HK-2 (cell line): ENCODE measurements around the gene ZNF69.
"Not testable (repeated sequence)": the region's sequence is repeated elsewhere in the genome, so short reads cannot be mapped to it uniquely, and the experiment has no call there.

Source experiments
- DNase-seq: peaks from one replicate; pipeline ENCODE4 v3.0.0-alpha.2; 2018; ENCODE audit not compliant: unreplicated experiment

ZNF69 gene

DNA sequence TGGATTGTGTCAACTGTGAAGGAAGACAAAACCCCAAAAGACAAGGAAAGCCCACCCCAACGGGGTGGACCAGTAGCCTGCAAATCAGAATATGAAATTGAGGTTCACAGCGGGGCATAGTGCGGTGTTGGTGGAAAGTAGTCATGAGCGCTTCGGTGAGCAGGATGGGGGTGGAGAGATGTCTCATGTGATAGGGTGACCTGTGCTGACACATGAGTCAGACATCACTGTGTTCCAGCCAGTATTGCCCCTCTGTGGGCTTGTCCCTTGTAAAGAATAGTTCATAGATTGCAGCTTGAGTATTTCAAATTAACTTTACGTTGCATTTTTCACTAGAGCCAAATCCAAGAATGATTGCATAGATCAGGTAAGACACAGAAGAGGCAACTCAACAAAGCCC, 7.3 kb downstream of the ZNF69 start:
- no peak for DNase-seq

GRCh38 chr19:11902228-11902627, 14.6 kb downstream of the ZNF69 start:
- DNase-seq, result no peak

DNA sequence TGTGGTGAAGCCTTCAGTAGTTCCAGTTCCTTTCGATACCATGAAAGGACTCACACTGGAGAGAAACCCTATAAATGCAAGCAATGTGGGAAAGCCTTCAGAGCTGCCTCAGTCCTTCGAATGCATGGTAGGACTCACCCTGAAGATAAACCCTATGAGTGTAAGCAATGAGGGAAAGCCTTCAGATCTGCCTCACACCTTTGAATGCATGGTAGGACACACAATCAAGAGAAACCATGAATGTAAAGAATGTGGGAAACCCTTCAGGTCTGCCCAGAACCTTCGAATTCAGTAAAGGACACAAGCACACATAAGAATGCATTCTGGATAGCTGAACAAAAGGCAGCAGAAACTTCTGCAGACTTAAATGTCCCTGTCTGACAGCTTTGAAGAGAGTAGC, 18.3 kb downstream of the ZNF69 start:
- DNase-seq, result no peak

DNA sequence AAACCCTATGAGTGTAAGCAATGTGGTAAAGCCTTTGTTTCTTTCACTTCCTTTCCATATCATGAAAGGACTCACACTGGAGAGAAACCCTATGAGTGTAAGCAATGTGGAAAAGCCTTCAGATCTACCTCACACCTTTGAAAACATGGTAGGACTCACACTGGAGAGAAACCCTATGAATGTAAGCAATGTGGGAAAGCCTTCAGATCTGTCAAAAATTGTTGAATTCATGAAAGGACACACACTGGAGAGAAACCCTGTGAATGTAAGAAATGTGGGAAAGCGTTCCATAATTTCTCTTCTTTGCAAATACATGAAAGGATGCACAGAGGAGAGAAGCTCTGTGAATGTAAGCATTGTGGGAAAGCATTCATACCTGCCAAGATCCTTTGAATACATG, 24.4 kb downstream of the ZNF69 start:
- not testable (repeated sequence) for DNase-seq

- not testable (repeated sequence) for DNase-seq
Measured at GRCh38 chr19:11914417-11915051, 27.0 kb downstream of the ZNF69 start.

GRCh38 chr19:11921852-11922495, 34.4 kb downstream of the ZNF69 start:
- DNase-seq, result no peak

- peak; percentile 94 for DNase-seq
Measured at GRCh38 chr19:11924886-11925650, 37.5 kb downstream of the ZNF69 start, which contains the start of gene ZNF700. ZNF700 (plus strand) TSS chr19:11925107; CDS start chr19:11925211, 104 bp downstream.

- DNase-seq, result not testable (repeated sequence)
Measured at GRCh38 chr19:11925651-11926187, 38.1 kb downstream of the ZNF69 start.

- DNase-seq, result no peak
Measured at GRCh38 chr19:11927227-11927626, 39.6 kb downstream of the ZNF69 start.

- no peak for DNase-seq
Measured at GRCh38 chr19:11931051-11931450, 43.5 kb downstream of the ZNF69 start.

DNA sequence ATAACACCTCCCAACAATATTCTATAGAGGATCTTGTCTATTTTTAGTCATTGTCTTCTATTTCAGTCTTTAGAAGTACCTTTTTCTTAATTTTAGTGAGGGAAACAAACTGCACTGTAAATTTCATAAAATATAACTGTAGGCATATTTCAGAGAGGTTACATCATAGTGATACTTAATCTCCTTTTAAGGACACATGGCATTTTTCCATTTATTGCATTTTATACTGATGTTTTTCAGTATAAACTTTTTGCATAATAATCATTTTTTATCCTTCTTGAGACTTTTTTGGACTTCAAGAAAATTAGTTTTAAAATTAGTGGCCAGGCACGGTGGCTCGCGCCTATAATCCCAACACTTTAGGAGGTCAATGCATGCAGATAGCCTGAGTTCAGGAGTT, 43.9 kb downstream of the ZNF69 start:
- DNase-seq, result no peak

- DNase-seq, result not testable (repeated sequence)
Measured at GRCh38 chr19:11935829-11936228, 48.2 kb downstream of the ZNF69 start.

DNA sequence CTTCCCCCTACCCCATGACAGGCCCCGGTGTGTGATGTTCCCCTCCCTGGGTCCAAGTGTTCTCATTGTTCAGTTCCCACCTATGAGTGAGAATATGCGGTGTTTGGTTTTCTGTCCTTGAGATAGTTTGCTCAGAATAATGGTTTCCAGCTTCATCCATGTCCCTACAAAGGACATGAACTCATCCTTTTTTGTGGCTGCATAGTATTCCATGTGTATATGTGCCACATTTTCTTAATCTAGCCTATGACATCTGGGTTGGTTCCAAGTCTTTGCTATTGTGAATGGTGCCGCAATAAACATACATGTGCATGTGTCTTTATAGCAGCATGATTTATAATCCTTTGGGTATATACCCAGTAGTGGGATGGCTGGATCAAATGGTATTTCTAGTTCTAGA, 50.8 kb downstream of the ZNF69 start:
- DNase-seq, result not testable (repeated sequence)

- not testable (repeated sequence) for DNase-seq
Measured at GRCh38 chr19:11941361-11941887, 53.8 kb downstream of the ZNF69 start.

DNA sequence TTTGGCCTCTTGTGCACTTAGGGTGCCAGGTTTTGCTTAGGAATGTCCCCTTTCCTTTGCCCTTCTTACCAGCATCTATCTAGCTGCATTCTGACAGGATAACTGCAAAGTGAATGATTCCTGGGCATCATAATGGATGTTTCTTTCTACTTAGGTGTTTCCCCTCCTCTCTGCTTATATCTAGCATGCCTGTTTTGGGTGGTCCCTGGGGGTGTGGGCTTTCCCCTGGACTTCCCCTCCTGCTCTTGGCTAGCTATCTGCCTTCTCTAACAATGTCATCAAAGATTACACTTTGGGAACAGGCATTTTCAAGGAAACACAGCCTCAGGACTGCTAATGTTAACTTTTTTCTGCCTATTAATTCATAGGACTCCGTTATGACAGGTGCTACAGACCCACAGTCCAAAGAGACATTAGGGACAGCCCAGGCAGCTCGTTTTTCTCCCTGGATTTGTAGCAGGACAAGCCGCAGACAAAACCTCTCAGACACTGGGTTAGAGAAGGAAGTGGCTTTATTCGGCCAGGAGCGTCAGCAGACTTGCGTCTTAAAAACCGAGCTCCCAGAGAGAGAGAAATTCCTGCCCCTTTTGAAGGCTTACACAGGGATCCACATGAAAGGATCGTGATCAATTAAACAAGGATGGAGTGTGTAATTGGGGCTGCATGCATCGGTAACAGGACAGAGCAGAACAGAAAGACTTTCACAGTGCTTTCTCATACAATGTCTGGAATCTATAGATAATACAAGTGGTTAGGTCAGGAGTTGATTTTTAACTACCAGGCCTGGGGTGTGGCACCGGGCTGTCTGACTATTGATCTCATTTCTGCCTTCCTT, 54.6 kb downstream of the ZNF69 start:
- DNase-seq, result no peak

- no peak for DNase-seq
Measured at GRCh38 chr19:11942843-11943108, 55.2 kb downstream of the ZNF69 start.

GRCh38 chr19:11944656-11945055, 57.1 kb downstream of the ZNF69 start:
- no peak for DNase-seq

DNA sequence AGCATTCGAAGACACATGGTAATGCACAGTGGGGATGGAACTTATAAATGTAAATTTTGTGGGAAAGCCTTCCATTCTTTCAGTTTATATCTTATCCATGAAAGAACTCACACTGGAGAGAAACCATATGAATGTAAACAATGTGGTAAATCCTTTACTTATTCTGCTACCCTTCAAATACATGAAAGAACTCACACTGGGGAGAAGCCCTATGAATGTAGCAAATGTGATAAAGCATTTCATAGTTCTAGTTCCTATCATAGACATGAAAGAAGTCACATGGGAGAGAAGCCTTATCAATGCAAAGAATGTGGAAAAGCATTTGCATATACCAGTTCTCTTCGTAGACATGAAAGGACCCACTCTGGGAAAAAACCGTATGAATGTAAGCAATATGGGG, 61.1 kb downstream of the ZNF69 start:
- no peak for DNase-seq

- DNase-seq, result no peak
Measured at GRCh38 chr19:11949201-11949600, 61.6 kb downstream of the ZNF69 start.

DNA sequence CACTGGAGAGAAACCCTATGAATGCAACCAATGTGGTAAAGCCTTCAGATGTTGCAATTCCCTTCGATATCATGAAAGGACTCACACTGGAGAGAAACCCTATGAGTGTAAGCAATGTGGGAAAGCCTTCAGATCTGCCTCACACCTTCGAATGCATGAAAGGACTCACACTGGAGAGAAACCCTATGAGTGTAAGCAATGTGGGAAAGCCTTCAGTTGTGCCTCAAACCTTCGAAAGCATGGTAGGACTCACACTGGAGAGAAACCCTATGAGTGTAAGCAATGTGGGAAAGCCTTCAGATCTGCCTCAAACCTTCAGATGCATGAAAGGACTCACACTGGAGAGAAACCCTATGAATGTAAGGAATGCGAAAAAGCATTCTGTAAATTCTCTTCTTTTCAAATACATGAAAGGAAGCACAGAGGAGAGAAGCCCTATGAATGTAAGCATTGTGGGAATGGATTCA, 62.1 kb downstream of the ZNF69 start:
- not testable (repeated sequence) for DNase-seq

- no peak for DNase-seq
Measured at GRCh38 chr19:11950312-11950711, 62.7 kb downstream of the ZNF69 start.
